HG02884 (cell line): ENCODE results near the gene LNX2.

ENCODE experiments used
- ATAC-seq: cut with Tn5 transposase; IDR thresholded peaks from one replicate; pipeline ENCODE4 v1.9.1; 2021; ENCODE audit warnings: mild to moderate bottlenecking, moderate library complexity; ENCODE audit not compliant: unreplicated experiment

The LNX2 gene

DNA sequence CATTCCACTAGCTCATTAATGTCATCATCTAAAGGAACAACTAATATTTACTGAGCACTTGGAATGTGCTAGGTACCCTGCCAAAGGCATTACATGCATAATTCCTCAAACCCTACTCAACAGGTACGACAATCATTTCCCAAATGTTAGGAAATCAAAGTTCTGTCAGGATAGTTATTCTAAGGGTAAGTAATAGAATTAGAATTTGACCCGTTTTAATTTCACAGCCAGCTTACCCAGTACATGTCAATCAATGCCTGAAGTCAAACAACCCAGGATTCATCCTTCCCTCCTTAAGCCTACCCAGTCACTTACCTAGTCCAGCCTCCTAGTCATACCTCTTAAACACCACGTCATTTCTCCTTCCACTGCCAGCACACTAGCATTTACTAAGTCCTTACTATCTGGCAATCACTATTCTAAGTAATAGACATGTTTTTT is 2.4 kb downstream of the LNX2 start:
- no peak for ATAC-seq

DNA sequence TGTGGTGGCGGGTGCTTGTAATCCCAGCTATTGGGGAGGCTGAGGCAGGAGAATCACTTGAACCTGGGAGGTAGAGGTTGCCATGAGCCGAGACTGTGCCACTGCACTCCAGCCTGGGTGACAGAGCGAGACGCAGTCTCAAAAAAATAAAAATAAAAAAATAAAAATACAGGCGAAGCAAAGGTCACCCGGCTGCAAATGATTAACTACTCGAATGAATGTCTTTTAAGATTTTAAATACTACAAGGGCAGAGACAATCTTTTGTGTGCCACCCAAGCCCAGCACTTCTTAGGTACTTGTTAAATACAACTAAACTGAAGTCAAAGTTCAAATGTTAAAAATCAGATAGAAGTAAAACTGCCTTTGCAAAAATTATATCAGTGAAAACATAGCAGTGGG is 6.7 kb downstream of the LNX2 start:
- no peak for ATAC-seq

DNA sequence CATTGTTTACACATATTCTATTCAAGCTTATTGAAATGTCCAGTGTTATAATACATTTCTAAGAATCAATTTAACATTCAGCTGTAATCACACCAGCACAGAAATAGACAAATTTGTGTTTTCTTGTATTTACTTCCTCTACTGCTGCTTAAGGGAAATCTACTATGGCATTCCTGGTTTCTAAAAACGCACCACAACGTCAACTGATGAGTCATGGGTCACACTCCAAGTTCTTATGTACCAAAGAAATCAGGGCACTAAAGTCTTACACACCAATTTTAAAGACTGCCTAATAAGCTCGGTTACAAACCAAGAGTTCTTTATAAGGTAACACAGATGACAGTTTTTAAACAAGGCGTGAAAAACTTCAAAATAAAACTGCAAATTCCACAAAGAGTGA is 13.2 kb downstream of the LNX2 start:
- no peak for ATAC-seq

DNA sequence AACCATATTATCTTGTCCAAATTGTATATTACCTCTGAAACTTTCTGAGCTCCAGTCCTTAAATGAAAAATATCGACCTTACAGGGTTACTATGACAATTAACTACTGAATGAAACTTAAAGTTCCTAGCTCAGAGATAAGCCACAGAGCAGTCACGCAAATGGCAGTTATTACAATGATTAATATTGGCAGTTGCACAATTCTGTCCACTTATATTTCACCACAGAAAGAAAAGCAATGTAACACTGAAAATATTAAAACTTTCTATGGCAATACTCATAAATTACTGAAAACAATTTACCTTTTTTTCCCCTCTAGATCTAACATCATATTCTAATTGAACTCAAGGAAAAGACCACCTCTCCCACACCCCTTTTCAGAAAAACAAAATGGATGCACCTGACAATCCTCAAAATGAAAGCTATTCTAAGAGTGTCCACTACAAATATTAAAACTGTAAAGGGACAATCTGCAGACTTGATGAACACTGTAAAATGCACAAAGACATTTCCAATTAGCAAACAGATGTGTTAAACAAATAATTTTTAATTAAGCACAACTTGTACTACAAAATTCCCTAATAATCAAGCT is 14.6 kb downstream of the LNX2 start:
- ATAC-seq = no peak

DNA sequence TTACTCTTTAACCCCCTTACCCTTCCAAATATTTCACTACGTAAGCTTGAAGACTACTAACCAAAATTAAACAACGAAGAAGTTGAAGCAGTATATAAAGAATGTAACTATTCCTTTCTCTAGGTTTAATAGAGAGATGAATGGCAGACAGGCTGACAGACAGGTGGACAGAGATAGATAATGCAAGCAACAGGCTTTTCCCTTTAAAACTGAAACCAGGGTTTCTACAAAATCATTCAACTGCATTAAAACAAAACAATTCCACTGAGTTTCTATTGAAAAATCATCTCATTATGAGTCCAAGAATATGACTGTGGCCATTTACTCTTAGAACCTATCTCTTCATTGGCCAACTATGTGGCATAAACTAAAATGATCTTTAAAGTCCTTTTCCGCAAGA is 15.2 kb downstream of the LNX2 start:
- no peak for ATAC-seq

DNA sequence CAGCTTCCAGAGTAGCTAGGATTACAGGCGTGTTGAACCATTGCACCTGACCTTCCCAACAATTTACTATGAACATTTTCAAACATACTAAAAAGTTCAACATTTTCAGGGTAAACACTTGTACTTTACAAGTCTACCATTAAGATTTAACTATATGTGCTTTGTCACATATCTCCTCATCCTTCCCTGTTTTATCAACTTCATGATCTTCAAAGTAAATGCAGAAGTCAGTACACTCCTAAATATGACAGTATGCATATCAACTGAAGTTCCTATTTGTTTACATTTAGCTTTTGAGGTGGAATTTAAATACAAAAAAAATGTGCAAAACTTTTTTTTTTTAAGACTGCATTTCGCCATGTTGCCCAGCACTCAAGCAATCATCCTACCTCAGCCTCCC is 18.5 kb downstream of the LNX2 start:
- no peak for ATAC-seq

DNA sequence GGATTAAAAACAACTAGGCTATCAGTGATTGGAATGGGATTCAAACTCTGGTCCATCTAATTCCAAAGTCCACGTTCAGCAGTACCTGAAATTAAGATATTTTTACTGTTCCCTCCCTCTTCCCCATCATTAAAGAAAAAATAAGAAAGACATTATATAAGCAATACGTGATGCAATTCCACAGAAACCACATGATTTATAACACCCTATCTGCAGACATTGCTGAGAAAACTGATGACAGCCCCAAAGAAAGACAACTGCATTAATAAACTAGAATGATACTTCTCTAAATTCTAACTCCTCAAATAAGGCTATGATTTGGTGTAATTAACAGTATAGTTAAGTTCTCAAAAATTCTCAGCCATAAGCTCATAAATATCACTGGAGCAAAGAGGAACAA is 19.1 kb downstream of the LNX2 start:
- ATAC-seq = no peak

DNA sequence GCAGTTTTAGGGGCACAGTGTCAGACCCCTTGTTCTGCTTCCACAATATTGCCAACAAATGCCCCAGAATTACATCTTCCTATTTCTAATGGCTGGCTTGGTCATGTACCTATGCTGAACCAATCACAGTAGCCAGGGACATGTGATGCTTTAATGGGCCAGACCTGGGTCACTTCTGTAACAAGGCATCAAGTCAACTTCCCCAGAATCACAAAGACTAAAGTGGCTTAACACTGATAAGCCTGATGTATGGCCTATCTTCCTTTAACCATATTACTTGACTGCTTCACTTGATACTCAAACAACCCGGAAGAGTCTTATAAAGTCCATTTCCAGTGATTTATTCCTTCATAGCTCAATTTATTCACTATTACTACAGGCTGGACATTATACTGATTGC is 19.6 kb downstream of the LNX2 start:
- ATAC-seq = no peak

DNA sequence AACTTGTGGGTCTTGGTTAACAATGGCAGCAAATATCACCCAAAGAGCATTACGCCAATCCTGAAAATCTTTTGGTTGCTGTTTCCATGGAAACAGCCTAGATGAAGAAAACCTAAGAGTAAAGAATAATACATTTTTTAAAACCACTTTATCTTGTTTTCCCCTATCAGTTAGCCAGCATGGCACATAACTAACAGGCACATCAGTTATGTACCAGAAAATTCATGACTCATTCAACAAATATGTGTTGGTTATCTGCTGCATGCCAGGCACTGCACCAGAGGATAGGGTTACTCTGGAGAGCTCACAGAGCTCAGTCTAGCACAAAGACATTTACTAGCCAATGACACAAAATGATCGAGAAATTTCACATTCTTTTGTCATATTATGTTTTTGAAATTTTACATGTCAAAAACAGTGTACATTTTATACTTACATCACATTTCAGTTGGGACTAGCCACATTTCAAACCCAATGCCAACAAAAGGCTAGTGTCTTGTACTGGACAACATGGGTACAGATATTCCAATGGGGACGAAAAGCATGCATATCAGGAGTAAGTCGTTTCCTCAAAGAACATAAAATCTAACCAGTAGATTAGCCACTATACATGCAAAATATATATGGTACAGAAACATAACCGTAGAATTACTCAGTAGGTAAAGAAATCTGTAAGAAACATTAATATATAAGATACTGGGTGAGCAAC is 20.3 kb downstream of the LNX2 start:
- no peak for ATAC-seq

DNA sequence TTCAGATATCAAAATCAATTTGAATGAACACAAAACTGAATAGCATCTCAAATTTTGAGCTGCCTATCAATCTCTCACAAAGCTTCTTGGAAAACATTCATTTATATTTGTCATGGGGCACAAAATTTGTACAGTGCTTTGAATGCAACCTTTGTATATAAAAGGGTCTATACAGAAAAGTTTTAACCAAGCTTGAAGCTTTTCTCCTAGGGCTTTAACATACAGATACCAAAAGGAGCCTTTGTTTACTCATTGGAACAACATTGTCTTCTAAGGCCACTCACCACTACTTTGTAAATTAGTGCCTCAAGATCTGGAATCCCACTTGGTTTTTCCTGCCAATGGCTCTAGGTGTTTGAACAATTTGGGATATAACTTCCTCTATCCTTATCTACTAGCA is 21.2 kb downstream of the LNX2 start:
- no peak for ATAC-seq

DNA sequence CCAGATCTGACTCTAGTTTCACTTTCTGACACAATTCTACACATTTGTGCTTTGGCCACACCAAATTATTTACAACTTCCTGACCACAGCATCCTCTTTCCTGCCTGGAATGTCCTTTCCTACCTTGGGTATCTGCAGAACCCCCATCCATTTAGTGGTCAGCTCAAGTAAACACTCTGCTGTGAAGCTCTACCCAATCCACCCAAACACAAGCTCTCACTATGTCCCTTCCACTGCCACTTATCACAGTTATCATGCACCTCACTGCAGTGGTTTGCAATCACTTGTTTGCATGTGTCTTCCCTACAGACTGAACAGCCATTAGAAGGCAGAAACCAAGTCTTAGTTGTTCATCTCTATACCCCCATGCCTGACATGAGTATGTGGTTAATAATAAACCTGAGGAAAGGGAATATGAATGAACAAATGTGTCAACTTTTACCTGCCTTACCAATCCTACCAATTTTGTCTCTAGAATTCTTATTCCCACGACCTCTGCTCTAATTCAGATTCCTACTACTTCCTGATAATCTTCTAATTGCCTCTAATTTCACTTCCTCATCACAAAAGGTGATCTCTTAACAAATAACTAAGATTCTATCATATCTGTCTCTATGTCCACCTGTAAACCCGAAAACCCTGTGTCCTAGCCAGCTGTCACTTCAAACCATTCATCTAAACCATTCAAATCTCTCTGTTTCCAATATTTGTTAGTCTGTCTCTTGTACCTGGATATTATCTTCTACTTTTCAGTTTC is 25.1 kb downstream of the LNX2 start:
- no peak for ATAC-seq

DNA sequence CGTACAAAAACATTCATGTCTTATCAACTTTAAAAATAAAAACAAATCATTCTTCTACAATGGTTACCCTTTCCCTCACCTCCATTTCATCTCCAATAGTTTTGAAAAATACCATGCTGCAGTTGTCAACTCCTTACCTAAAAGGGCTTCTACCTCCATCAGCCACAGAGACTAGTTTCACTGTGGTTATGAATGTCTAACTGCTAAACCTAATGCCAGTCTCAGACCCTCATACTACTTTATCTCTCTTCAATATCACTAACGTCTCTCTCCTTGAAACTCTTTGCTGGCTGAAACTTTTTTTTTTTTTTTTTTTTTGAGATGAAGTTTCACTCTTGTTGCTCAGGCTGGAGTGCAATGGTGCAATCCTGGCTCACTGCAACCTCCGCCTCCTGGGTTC is 27.1 kb downstream of the LNX2 start:
- ATAC-seq = no peak

DNA sequence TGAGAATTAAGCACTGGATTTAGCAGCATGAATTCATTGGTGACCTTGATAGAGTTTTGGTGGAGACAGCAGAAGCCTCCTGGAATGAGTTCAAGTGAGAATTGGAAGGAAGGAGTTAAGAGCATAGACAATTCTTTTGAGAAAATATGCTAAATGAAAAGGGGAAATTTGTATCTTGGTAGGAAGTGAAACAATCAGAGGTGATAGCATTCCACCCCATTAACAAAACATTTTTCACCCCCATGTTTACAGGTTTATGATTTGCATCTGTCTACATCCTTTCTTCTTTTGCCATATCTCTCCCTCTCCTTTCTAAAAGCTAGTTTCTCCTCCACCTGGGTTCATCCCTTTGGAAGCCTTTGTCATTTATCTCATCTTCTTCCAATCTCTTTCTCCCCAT is 27.5 kb downstream of the LNX2 start:
- no peak for ATAC-seq

DNA sequence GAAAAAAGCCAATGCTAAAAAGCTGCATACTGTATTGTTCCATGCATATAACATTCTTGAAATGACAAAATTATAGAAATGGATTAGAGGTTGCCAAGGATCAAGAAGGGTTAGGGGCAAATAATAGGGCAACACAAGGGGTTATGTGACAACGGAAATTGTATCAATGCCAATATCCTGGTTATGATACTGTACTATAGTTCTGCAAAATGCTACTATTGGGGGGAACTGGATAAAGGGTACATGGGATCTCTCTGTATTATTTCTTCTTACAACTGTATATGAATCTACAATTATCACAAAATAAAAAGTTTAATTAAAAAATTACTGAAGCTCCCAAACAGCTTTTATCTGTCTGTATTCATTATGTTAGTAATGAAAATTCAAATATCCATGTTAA is 31.9 kb downstream of the LNX2 start:
- no peak for ATAC-seq

DNA sequence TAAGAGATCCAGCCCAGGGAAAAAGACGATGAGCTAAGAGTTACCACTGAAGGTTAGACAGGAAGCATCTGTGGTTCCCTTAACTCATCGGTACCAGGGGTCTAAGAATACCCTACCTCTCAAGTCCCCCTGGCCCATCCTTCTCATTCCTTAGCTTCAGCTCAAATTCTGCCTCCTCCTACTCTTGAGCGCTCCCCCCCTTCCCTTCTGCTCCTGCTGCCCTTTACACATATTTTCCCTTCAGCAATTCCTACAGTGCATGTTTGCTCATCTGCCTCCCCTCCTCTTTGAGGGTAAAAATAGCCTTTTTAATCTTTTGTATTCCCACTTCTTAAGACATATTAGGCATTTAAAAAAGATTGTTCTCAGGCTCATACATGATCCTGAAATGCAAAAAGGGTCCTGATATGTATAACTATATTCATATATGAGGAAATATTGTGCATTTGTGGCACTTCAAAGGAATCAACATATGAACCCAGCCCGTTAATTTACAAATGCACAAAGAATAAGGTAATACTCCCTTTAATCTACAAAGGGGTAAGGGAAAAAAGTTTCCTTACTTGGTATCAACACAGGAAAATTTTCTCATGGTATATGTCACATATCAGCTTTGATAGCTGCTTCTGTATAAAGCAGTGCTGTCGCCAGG is 33.1 kb downstream of the LNX2 start:
- no peak for ATAC-seq

DNA sequence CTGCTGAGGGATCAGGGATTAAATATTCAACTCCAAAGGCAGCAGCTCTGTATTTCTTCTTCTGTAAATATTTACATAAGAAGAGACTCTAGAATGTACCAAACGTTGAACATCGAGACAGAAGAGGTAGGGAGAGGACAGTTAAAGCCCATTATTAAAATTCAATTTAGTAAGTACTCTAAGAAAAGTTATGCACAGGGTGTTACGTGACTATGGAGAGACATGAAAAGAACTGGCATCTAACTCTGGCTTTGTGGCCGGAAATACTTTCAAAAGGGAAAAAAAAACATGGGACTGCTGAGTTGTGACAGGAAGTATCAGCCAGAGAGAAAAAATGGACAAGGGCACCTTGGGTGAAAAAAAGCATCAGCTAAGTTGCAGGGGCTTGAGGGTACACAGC is 36.7 kb downstream of the LNX2 start:
- no peak for ATAC-seq

DNA sequence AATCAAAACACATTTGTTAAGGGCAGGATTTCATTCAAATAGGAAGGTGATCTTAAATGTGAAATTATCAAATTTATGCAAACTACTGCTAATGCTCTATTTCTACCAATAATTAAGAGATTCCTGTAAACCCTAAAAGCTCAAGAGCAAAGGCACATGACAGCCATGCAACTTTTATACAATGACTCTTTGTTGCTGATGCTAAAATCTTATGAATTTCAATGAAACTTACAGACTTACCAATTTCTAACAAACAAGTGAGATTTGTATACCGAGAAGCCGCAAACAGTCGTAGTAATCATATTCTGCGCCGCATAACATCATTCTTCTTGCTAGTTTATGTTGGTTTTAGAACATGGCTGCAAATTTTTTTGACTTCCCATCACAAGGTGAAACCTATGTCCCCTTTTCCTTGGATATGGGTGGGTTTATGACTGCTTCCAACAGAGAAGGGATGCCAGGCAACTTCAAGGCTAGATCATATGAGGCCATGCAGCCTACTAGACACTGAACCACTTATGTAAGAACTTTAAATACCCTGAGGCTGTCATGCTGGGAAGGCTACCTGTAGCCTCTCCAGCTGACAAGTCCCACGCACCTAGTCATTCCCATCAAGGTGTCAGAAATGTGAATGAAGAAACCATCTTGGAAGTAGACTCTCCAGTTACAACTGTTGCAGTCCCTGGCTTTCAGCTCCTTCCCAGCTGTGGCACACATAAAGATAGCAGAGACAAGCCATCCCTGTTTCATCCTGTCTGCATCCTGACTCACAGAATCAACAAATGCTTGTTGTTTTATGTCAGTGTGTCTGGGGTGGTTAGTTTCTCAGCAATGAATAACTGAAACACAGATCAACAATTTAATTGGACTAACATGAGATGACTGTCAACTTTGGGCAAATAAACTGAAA is 42.0 kb downstream of the LNX2 start:
- no peak for ATAC-seq

DNA sequence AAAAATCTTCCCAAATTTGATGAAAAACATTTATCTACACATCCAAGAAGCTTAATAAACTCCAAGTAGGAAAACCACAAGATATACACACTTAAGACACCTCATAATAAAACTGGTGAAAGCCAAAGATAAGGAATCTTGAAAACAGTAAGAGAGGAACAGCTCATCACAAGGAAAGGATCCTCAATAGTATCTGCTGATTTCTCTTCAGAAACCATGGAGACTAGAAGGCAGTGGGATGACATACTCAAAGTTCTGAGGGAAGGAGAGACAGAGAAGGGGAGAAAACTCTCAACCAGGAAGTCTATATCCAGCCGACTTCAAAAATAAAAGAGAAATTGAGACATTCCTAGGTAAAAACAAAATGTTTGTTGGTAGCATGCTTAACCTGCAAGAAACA is 45.7 kb downstream of the LNX2 start:
- ATAC-seq = no peak

DNA sequence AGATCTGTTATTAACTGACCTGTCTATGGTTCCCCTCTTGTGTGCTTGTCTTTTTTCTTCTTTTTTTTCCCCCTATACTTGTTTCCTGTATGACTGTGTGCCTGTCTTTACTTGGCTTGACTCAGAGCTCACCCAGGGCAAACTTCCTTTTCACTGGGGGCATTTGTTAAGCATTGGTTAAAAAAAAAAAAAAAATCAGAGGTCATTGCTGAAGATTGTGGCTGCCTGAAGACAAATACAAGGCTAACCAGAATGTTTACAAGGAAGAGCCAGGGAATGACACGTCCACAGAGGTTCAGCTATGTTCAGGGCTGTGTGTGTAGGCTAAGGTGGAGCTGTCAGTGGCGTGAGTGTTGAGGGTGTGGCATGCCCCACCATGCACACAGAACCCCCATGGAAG is 47.1 kb downstream of the LNX2 start:
- no peak for ATAC-seq

DNA sequence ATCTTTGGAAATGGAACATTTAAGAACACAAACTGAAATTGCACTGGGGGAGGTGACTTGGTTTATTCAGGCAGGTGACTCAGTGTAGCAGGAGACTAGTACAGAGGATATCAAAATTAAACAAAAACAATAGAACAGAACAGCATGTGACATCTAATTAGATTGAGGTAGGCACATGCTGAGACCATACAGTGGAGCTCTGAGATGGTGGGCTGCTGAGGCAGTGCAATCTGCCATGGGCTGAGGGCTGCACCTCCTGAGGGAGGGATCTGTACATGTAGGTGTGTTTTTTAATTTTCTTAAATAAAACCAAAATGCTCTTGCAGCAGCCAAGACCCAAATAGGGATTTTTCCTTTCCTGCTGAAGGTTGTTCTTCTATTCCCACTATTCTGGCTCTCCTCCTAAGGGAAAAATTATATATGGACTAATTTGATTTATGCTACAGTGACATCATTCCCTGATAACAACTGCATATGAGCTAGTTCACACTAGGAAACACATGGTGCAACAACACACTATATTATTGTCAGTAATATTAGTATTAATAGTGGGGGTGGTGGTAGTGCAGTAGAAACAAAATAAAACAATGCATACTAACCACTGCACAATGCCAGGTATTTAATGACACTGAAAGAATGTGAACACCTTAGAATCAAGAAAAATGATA is 48.0 kb downstream of the LNX2 start:
- no peak for ATAC-seq
